Gastroesophageal sphincter (tissue), 4 donors: Measurements from ENCODE around the gene SDF2L1. TPM values are rescaled to one million over a fixed set of nuclear protein-coding genes. Genes with fewer than 3 reads are reported as not detected.

Experiments
- ATAC-seq: fragments of 150-250 bp; one replicate; pipeline ENCODE4 v1.9.1; 2016; ENCODE audit warnings: mild to moderate bottlenecking, moderate library complexity
- H3K27ac ChIP-seq, 4 donors: fragments of 200-600 bp; sonication (generic) in 3 of 4; 1 replicate in 3 of 4; 2 replicates in 1 of 4; pipeline ENCODE4 v1.5.1; 2016 to 2019
- H3K27me3 ChIP-seq: fragments of 200-600 bp; sonication (generic); one replicate; pipeline ENCODE4 v1.5.1; 2019
- H3K36me3 ChIP-seq, 2 donors: fragments of 200-600 bp; sonication (generic); one replicate each; pipeline ENCODE4 v1.5.1; 2019; ENCODE audit warnings: control low read depth in 1 of 2
- H3K4me1 ChIP-seq, 3 donors: fragments of 200-600 bp; sonication (generic); 1 replicate in 2 of 3; 2 replicates in 1 of 3; pipeline ENCODE4 v1.5.1; 2016 to 2019; ENCODE audit warnings: control low read depth in 2 of 3
- H3K4me3 ChIP-seq, 2 donors: fragments of 200-600 bp; sonication (generic); one replicate each; pipeline ENCODE4 v1.5.1; 2019; ENCODE audit warnings: mild to moderate bottlenecking in 1 of 2, moderate library complexity in 1 of 2
- H3K9me3 ChIP-seq, 3 donors: fragments of 200-600 bp; sonication (generic); one replicate each; pipeline ENCODE4 v1.5.1; 2017 to 2019; ENCODE audit warnings: control low read depth in 2 of 3
- EP300 ChIP-seq: sonication (generic); formaldehyde crosslinking; IDR thresholded peaks from one replicate; pipeline ENCODE4 v1.6.1; 2017; ENCODE audit warnings: antibody characterized with exemption, mild to moderate bottlenecking
- POLR2A ChIP-seq, 2 donors: fragments of 450-650 bp; IDR thresholded peaks; one replicate each; pipeline ENCODE4 v1.6.1; 2017; ENCODE audit warnings: antibody characterized with exemption in 2 of 2, mild to moderate bottlenecking in 2 of 2, moderate library complexity in 1 of 2
- POLR2AphosphoS5 ChIP-seq: sonication (generic); formaldehyde crosslinking; IDR thresholded peaks from one replicate; pipeline ENCODE4 v1.6.1; 2017; ENCODE audit warnings: antibody characterized with exemption
- WGBS, 2 donors: methylation state at CpG; one replicate each; pipeline ENCODE4 v1.1.5; 2018; ENCODE audit warnings: low coverage in 1 of 2; 5-methylcytosine and 5-hydroxymethylcytosine counted together
- total RNA-seq, 4 donors: library from RNA; depleted of rRNA; stranded (reverse); fragments of >200 nt; gene quantifications; one replicate each; pipeline ENCODE4 v1.1.0, GENCODE V29; 2016
- TF ChIP-seq, protein P1 (sequence below), 4 experiments: fragments of 200-600 bp in 2 of 4; fragments of 450-650 bp in 2 of 4; sonication (generic) in 1 of 4; IDR thresholded peaks; one replicate each; pipeline ENCODE4 v1.5.1; 2017 to 2019; ENCODE audit warnings: antibody characterized with exemption in 4 of 4, mild to moderate bottlenecking in 2 of 4, moderate library complexity in 2 of 4

The SDF2L1 gene
- total RNA-seq, 4 donors from 2014 or later: 20.7 to 44.1 (median 30.5) TPM

DNA sequence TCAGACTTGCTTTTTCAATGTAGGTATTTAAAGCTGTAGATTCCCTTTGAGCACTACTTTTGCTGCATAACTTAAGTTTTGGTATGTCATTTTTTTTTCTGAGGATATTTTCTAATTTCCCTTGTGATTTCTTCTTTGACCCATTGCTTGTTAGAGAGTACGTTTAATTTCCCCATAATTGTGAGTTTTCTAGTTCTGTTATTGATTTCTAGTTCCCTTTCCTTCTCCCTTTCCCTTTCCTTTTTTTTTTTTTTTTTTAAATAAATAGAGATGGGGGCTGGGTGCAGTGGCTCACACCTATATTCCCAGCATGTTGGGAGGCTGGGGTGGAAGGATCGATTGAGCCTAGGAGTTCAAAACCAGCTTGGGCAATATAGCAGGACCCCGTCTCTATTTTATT, 43.8 kb upstream of the SDF2L1 start:
- H3K4me3 ChIP-seq: no peak overlapping the region
- H3K27ac ChIP-seq: no peak overlapping the region
- no peaks in the 10 kb centered on the region for H3K9me3 ChIP-seq
- H3K4me1 ChIP-seq: peaks cover 0 to 43% (median 4%) of the 10 kb centered on the region in 3 donors
- no peak for ATAC-seq
- no peaks in the 10 kb centered on the region for H3K27me3 ChIP-seq
- TF ChIP-seq EP300 (no peak), POLR2AphosphoS5 (no peak), POLR2A (IDR thresholded peaks at IDR 0.05) (no peak)
- TF ChIP-seq, protein P1, sequence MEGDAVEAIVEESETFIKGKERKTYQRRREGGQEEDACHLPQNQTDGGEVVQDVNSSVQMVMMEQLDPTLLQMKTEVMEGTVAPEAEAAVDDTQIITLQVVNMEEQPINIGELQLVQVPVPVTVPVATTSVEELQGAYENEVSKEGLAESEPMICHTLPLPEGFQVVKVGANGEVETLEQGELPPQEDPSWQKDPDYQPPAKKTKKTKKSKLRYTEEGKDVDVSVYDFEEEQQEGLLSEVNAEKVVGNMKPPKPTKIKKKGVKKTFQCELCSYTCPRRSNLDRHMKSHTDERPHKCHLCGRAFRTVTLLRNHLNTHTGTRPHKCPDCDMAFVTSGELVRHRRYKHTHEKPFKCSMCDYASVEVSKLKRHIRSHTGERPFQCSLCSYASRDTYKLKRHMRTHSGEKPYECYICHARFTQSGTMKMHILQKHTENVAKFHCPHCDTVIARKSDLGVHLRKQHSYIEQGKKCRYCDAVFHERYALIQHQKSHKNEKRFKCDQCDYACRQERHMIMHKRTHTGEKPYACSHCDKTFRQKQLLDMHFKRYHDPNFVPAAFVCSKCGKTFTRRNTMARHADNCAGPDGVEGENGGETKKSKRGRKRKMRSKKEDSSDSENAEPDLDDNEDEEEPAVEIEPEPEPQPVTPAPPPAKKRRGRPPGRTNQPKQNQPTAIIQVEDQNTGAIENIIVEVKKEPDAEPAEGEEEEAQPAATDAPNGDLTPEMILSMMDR (IDR thresholded peaks at IDR 0.05): no peak
- peaks cover 0 to 41% of the 10 kb centered on the region in 2 donors for H3K36me3 ChIP-seq
- 78% methylated on average over 3 of the region's 3 CpGs; no CpG with 5 or more reads in 1 of the 2 donors for WGBS, 2 donors

DNA sequence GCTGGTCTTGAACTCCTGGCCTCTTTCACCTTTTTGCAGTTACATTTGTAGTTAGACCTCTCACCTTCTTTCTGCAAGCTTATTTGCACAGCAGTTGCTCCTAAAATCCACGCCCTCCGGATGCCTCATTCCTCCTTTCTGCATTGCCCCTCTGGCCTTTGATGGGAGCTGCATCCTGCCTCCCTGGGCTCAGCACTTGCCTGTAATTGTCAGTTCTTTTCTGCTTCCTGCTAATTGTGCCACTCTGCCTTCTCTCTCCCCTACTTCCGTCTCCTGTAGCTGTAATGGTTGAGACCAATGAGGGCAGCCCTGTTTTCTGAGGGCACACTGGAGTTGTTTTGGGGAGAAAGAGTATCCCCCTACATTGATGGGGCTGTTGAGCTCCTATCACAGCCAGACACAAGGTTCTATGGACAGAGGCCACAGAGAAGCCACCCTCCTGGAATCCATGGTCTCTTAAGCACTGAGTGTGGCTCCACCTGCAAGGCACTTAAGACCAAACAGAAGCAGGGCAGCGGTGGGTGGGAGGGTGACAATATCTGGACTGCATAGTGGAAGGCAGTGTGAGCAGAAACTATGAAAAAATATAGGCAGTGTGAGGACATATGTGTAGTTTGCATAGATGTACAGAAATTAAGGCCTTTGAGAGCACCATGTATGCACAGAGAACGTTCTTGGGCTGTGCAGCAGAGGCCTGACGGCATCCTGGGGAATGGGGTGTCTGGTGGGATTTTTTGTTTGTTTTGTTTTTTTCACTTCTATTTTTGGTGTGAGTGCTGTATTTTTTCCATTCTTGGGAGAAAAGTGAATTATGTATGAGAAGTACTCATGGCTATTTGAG, 42.8 kb upstream of the SDF2L1 start:
- no peak for TF ChIP-seq POLR2A (IDR thresholded peaks at IDR 0.05)
- TF ChIP-seq, protein P1 (IDR thresholded peaks at IDR 0.05): no peak
- no peak for TF ChIP-seq EP300
- TF ChIP-seq POLR2AphosphoS5: no peak
- Histone ChIP-seq H3K27me3 (no peaks in the 10 kb centered on the region), H3K4me1 (peaks cover 0 to 33% (median 4%) of the 10 kb centered on the region in 3 donors), H3K4me3 (no peak overlapping the region), H3K36me3 (peaks cover 0 to 32% of the 10 kb centered on the region in 2 donors), H3K9me3 (no peaks in the 10 kb centered on the region), H3K27ac (no peak overlapping the region)
- no peak for ATAC-seq
- WGBS, 2 donors: 81 to 96% methylated on average over 3 to 5 of the region's 6 CpGs

DNA sequence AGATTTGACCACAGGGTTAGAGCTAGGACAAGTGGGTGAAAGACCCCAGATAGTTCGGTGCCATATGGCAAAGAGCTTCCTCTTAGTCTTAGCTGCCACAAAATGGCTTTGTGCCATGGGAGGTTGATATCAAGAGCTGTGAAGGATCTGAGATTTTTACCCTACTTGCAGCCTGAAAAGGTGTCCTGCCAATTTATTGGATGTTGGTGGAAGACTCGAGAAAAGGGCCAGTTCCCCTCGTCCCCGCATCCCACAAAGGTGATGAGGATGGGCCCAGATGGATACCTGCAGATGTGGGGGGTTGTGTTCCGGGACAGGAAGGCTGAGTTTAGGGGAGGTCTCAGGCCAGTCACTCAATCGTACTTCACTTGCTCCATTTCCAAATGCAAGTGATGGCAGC, 39.5 kb upstream of the SDF2L1 start:
- Histone ChIP-seq H3K4me3 (no peak overlapping the region), H3K27ac (no peak overlapping the region), H3K27me3 (no peaks in the 10 kb centered on the region), H3K9me3 (no peaks in the 10 kb centered on the region), H3K36me3 (no peaks in the 10 kb centered on the region), H3K4me1 (peaks cover 0 to 45% (median 0%) of the 10 kb centered on the region in 3 donors)
- TF ChIP-seq POLR2A (IDR thresholded peaks at IDR 0.05) (no peak), EP300 (no peak), POLR2AphosphoS5 (no peak)
- TF ChIP-seq, protein P1 (IDR thresholded peaks at IDR 0.05): no peak
- 90% methylated on average over 1 to 2 of the region's 6 CpGs for WGBS, 2 donors
- ATAC-seq: no peak

DNA sequence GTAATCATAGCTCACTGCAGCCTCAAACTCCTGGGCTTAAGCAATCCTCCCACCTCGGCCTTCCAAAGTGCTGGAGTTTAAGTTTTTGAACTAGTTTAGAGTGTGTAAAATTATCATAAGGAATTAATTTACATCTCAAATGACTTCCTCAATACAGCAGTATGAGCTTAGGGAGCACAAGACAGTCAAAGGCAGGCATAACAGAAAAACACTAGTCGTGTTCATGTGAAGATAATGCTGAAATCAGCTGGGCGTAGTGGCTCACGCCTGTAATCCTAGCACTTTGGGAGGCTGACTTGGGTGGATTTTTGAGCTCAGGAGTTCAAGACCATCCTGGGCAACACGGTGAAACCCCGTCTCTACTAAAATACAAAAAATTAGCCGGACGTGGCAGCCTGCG, 38.1 kb upstream of the SDF2L1 start:
- H3K36me3 ChIP-seq: no peaks in the 10 kb centered on the region
- peaks cover 0 to 41% (median 0%) of the 10 kb centered on the region in 3 donors for H3K4me1 ChIP-seq
- no peaks in the 10 kb centered on the region for H3K9me3 ChIP-seq
- no peak overlapping the region for H3K27ac ChIP-seq
- WGBS, 2 donors: 78 to 79% methylated on average over 4 to 6 of the region's 9 CpGs
- no peak for ATAC-seq
- TF ChIP-seq POLR2A (IDR thresholded peaks at IDR 0.05) (no peak), POLR2AphosphoS5 (no peak), EP300 (no peak)
- TF ChIP-seq, protein P1 (IDR thresholded peaks at IDR 0.05): no peak
- H3K27me3 ChIP-seq: no peaks in the 10 kb centered on the region
- no peak overlapping the region for H3K4me3 ChIP-seq
